HPDE6-E6E7 (cell line): ENCODE results near the gene LINC01488.

Experiments
- DNase-seq: peaks from one replicate; pipeline ENCODE4 v3.0.0; 2011; ENCODE audit warnings: missing footprints; ENCODE audit errors: extremely low spot score

LINC01488 gene

DNA sequence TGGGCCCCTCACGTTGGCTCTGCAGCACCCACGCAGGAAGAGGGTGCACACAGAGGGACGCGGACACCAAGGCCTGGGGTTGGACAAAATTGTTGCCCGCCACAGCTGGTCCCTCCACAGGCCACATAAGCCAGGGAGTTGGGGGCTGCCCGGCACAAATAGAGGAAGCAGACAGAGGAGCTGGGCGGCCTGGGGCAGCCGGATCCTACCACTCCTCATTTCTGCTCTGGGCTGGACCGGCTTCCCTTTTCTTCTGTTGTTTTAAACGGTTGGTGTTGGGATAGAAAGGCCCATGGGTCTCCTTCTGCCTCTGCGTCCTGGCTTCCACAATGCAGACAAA is 36.4 kb upstream of the LINC01488 start:
- no peak for DNase-seq

DNA sequence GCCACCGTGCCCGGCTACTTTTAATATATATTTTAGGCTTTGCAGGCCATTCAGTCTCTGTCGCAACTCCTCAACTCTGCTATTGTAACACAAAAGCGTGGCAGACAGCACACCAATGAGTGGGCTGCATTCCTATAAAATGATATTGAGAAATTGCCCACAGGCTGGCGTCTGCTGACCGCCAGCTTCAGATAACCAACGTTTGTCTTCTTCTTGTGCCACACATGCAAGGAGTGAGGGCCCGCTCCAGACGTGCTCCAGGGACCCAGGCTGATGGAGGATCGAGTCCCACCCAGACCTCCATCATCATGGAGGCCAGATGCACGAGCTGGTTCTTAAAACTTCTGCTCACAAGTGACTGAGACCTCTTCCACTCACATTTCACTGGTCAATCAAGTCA is 35.4 kb upstream of the LINC01488 start:
- DNase-seq = no peak

- DNase-seq = no peak
These were observed 33.7 kb upstream of the LINC01488 start for GRCh38 chr11:69447786-69448185.

DNA sequence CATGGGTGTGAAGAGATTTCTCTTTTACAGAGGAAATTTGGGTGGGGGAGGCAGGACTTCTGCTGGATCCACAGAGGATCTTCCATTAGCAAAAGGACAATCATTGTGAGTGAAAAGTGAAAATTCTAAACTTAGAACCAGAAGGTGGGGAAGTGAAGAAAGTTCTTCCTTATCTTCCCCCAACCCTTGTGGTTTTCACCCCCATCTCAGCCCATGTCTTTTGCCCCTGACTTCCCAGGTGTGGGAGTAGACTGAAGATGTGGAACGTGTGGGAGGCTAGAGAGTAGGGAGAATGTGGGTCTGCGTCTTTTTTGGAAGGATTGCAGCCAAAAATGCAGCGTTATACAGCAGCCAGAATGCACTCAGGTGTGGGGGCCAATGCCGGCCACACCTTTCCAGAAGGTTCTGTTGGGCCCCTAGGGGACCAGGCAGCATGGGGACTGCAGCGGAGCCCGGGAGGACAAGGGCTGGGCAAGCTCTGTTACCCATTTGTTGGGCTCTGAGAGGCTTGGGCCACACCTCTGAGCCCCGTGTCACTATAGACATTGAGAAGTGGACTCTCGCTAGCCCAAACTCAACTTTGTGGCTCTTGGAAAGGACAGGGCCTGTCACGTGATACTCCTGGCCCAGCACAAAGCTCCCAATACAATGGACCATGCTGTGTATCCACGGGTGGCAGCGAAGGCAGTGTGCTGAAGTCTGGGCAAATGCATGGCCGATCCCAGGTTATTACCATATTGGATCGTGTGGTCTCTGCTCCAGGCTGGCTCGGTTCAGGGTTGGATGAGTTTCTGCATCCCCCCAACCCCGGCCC is 32.8 kb upstream of the LINC01488 start:
- DNase-seq = no peak

DNA sequence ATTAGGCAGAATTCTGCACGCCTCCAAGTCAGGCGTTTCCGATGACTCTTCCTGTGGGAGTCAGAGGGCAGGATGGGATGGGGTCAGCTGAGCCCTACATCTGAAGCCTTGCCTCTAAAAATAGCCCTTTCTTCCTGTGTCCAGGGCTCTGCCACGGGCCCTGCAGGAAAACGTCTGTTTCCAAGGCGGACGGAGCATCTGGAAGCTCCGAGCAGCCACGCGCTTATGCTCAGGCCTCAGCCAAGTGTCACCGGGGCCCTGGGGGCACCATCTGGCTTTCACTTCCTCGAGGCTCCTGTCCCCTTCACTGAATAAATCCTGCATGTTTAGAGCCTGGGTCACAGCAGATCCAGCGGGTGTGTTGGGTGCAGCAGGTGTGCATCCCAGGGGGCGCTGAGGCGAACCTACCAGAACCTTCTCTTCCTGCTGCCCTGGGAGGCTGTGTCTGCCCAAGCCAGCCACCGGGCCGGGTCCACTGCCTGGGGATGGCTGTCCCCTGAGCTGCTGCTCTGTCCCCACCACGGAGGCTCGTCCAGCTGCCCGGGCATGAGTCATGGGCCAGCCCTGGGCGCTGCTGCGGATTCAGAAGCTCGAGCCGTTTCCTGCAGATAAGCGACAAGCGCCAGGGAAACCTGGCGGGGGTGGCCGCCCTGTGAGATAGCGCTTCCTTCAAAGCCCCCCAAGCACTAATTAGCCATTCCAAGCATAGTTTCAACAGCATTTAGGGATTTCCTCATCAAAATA is 32.0 kb upstream of the LINC01488 start:
- DNase-seq = no peak

GRCh38 chr11:69450064-69450856 is 31.2 kb upstream of the LINC01488 start:
- no peak for DNase-seq

GRCh38 chr11:69450857-69451220 is 30.6 kb upstream of the LINC01488 start:
- no peak for DNase-seq

- no peak for DNase-seq
These were observed 30.2 kb upstream of the LINC01488 start for GRCh38 chr11:69451289-69451688.

- no peak for DNase-seq
These were observed 29.1 kb upstream of the LINC01488 start for GRCh38 chr11:69452206-69452987.

GRCh38 chr11:69453151-69453550 is 28.3 kb upstream of the LINC01488 start:
- DNase-seq = no peak

DNA sequence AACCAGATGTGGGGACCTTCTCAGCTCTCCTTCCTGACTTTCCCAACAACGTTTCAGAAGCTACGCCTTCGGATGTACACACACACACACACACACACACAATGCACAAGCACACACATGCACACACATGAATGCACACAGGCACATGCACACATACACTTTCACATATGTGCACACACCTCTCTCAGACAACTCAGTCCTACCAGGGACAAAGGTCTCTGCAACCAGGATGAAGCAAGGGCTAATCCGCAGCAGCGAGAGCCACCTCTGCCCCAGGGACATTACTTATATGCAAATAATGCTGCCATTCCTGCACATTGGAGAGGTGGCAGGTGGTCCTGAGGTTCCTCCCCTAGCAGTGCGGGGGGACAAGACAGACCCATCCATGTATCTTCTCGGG is 27.4 kb upstream of the LINC01488 start:
- no peak for DNase-seq

GRCh38 chr11:69455969-69456368 is 25.5 kb upstream of the LINC01488 start:
- DNase-seq = no peak

GRCh38 chr11:69456712-69457111 is 24.8 kb upstream of the LINC01488 start:
- DNase-seq = no peak

- DNase-seq = no peak
These were observed 21.5 kb upstream of the LINC01488 start for GRCh38 chr11:69459848-69460539.

- DNase-seq = peak; percentile 89
These were observed 20.8 kb upstream of the LINC01488 start for GRCh38 chr11:69460540-69461257.

DNA sequence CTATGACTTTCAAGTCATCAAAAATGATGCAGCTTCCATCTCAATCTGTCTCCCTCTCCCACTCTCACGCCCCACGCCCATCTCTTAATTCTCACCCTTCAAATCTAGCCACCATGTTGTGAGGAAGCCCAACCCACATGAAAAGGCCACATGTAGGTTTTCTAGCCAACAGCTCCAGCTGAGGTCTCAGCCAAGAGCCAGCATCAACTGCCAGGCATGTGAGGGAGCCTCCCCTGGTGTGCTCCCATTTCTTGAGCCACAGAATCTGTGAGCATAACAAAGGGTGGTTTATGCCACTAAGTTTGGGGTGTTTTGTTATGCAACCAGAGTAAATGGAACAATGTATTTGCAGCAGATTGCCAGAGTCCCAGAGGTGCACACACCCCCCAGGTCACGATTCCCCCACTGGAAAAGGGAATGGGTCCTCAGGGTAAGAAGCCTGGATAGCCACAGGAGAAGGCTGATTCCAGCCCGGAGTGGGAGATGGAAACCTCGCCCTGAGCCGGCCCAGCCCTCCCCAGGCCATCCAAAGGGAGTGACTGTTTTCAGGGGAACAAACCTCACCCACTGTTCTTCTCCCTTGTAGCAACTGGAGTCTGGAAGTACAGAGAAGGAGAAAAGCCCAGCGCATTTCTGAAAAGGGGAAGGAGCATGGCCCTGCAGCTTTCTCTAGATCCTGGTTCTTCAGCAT is 20.0 kb upstream of the LINC01488 start:
- no peak for DNase-seq

DNA sequence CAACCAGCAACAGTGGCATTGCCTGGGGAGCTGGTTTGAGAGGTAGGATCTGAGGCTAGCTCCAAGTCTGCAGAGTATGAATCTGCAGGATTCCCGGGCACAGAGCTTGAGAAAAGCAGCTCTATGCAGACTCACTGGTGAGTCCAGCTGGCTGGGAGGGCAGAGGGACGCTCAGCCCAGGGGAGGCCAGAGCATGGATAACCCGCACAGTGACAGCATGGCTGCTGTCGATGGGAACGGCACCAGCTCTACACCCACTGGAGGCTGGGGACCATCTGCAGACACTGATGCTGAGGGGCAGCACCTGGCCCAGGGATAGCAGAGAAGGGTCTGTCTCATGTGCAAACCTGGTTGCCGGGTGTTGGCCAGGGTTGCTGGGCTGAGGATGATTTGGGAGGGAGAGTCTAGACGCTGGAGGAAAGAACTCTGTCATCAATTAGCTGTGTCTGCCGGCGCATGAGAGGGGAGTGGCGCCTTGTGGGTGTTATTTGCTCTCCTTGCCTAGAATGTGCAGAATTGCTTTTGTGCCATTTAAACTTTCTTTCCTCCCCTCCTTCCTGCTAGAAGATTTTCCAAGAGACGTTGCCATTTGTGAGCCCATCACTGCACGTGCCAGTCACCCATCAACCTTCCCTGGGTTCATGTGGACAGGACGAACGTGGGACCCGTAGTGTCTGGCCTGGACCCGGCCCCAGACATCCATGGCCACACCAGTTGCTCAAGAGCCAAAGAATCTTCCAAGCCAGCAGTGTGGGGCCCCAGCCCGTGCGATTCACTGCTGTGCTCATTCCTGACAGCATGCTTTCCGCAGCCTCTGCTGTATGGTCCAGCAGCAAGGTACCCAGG is 19.1 kb upstream of the LINC01488 start:
- DNase-seq = no peak

DNA sequence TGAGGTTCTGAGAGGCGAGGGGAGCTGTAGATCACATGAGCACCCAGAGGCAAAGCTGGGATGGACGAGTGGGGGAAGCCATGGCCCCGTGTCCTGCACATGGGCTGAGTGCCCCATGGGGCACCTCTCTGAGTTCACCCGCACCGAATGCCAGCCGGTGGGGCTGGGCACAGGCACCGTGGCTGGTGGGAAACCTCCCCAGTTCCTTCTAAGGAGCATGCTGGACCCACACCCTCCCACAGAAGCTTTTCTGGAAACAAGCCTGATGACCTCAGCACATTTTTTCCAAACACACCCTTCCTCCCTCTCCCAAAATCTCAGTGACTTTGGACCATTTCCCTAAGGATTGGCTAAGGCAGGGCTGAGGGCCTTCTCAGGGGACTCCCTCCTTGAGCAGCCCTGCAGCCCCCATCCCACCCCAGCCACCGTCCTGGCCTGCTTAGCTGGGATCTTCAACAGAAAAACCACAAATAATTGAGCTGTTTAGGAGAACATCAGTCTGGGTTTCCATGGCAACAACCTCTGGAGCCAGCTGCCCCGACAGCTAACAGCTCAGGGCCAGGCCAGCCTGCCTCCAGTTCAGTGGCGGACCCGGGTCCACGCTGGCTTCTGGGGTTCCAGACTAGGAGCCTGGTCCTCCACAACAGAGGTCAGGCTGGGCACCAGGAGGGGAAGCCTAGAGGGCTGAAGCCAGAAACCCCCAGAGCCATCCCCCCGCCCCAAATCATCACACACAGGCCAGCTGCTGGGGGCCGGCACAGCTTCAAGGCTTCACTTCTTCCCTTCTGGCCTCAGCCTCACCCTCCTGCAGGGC is 18.1 kb upstream of the LINC01488 start:
- no peak for DNase-seq
